Neural cell (in vitro differentiated cells): ENCODE results near the gene RPL39L. TPM values are rescaled to one million over a fixed set of nuclear protein-coding genes. Genes with fewer than 3 reads are reported as not detected.

Experiments
- H2AFZ ChIP-seq: fragments of 200-600, 300-800 bp; sonication (generic), shearing (Covaris generic); 2 replicates; pipeline ENCODE4 v1.6.0; 2014; ENCODE audit warnings: low read depth, mild to moderate bottlenecking, antibody characterized with exemption, low read length, moderate library complexity
- H3F3A ChIP-seq: fragments of 200-600 bp; shearing (Covaris generic); 2 replicates; pipeline ENCODE4 v1.6.1; 2016; ENCODE audit warnings: mild to moderate bottlenecking, moderate library complexity, mixed read lengths, antibody characterized with exemption, low read length; ENCODE audit not compliant: insufficient read depth, poor library complexity, severe bottlenecking
- H3K27ac ChIP-seq: fragments of 200-600, 300-800 bp; sonication (generic), shearing (Covaris generic); 2 replicates; pipeline ENCODE4 v1.5.1; 2014; ENCODE audit warnings: mild to moderate bottlenecking, low read length, moderate library complexity
- H3K27me3 ChIP-seq: fragments of 300-800, 200-600 bp; sonication (generic), shearing (Covaris generic); 2 replicates; pipeline ENCODE4 v1.6.0; 2014; ENCODE audit warnings: mild to moderate bottlenecking, low read depth, low read length, moderate library complexity; ENCODE audit not compliant: insufficient read depth
- H3K36me3 ChIP-seq: fragments of 300-800, 200-600 bp; sonication (generic), shearing (Covaris generic); 2 replicates; pipeline ENCODE4 v1.5.1; 2014; ENCODE audit warnings: mild to moderate bottlenecking, antibody characterized with exemption, low read length, moderate library complexity; ENCODE audit not compliant: insufficient read depth
- H3K4me2 ChIP-seq: fragments of 300-800, 200-600 bp; sonication (generic), shearing (Covaris generic); 2 replicates; pipeline ENCODE4 v1.6.0; 2014; ENCODE audit warnings: mild to moderate bottlenecking, low read length
- H3K4me3 ChIP-seq: fragments of 300-800, 200-600 bp; sonication (generic), shearing (Covaris generic); 2 replicates; pipeline ENCODE4 v1.5.1; 2014; ENCODE audit warnings: mild to moderate bottlenecking, low read length, moderate library complexity
- H3K79me2 ChIP-seq: fragments of 200-600 bp; shearing (Covaris generic); replicated peaks from 2 replicates; pipeline ENCODE4 v1.6.0; 2014; ENCODE audit warnings: mild to moderate bottlenecking, low read length, moderate library complexity; ENCODE audit not compliant: insufficient read depth
- H3K9ac ChIP-seq: fragments of 300-800, 200-600 bp; sonication (generic), shearing (Covaris generic); 2 replicates; pipeline ENCODE4 v1.6.1; 2016; ENCODE audit warnings: mild to moderate bottlenecking, low read length, mixed read lengths
- H3K9me2 ChIP-seq: fragments of 200-600 bp; shearing (Covaris generic); 2 replicates; pipeline ENCODE4 v1.6.1; 2016; ENCODE audit warnings: mild to moderate bottlenecking, low read length, mixed read lengths; ENCODE audit not compliant: insufficient read depth
- H3K9me3 ChIP-seq: fragments of 200-600, 300-800 bp; sonication (generic), shearing (Covaris generic); 2 replicates; pipeline ENCODE4 v1.6.1; 2016; ENCODE audit warnings: mild to moderate bottlenecking, mixed run types, low read length, moderate library complexity, mixed read lengths
- H4K20me1 ChIP-seq: fragments of 200-600 bp; shearing (Covaris generic); 2 replicates; pipeline ENCODE4 v1.6.1; 2016; ENCODE audit warnings: mild to moderate bottlenecking, mixed run types; ENCODE audit not compliant: insufficient read depth
- EP300 ChIP-seq: fragments of 450-650 bp; conservative IDR thresholded peaks from 2 replicates; pipeline ENCODE4 v1.6.1; 2014; ENCODE audit warnings: antibody characterized with exemption, mild to moderate bottlenecking, moderate library complexity; ENCODE audit not compliant: poor library complexity, severe bottlenecking
- EZH2 ChIP-seq: fragments of 200-600, 300-800 bp; shearing (Covaris generic), sonication (generic); IDR thresholded peaks from 2 replicates; pipeline ENCODE4 v1.6.1; 2014; ENCODE audit warnings: antibody characterized with exemption, low read length, borderline replicate concordance, mild to moderate bottlenecking; ENCODE audit not compliant: insufficient read depth, poor library complexity, severe bottlenecking
- MXI1 ChIP-seq: fragments of 450-650 bp; conservative IDR thresholded peaks from 2 replicates; pipeline ENCODE4 v1.6.1; 2014; ENCODE audit warnings: antibody characterized with exemption, mild to moderate bottlenecking; ENCODE audit not compliant: poor library complexity, severe bottlenecking
- POLR2AphosphoS5 ChIP-seq: IDR thresholded peaks from 2 replicates; pipeline ENCODE4 v1.6.1; 2012
- RAD21 ChIP-seq: fragments of 450-650 bp; conservative IDR thresholded peaks from 2 replicates; pipeline ENCODE4 v1.6.1; 2014; ENCODE audit warnings: antibody characterized with exemption, mild to moderate bottlenecking, moderate library complexity
- SMC3 ChIP-seq: fragments of 450-650 bp; conservative IDR thresholded peaks from 2 replicates; pipeline ENCODE4 v1.6.1; 2014; ENCODE audit warnings: antibody characterized with exemption, mild to moderate bottlenecking, moderate library complexity; ENCODE audit not compliant: poor library complexity
- TAF1 ChIP-seq: IDR thresholded peaks from 2 replicates; pipeline ENCODE4 v1.6.1; 2012; ENCODE audit warnings: low read depth
- polyA plus RNA-seq: library from polyadenylated mRNA; depleted of rRNA; stranded (reverse); fragments of >200 nt; gene quantifications from 2 replicates; pipeline ENCODE4 v1.2.3, GENCODE V29; 2014
- TF ChIP-seq, protein P1 (sequence below): fragments of 450-650 bp; IDR thresholded peaks from 2 replicates; pipeline ENCODE4 v1.5.1; 2014; ENCODE audit warnings: antibody characterized with exemption, mild to moderate bottlenecking, moderate library complexity; ENCODE audit not compliant: poor library complexity, severe bottlenecking
- TF ChIP-seq, protein P2 (sequence below): IDR thresholded peaks from 2 replicates; pipeline ENCODE4 v1.6.1; 2012; ENCODE audit warnings: borderline replicate concordance

The RPL39L gene
- polyA plus RNA-seq, 1 donor from 2014 or later, result 19.9 TPM

DNA sequence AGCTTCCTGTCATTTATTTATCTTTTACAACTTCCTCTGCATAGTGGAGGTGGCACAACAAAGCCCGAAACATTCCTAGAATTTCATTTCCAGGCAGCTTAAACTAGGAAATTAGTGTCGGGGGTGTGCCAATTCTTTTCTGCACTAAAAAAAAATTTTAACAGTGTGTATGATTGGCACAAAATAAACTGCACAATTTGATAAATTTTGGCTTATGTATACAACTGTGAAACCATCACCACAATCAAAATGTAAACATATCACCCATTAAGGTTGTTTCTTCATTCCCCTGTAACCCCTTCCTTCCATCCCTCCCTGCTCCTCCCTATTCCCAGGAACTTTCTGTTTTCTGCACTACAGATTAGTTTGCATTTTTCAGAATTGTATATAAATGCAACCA lies 54.7 kb downstream of the RPL39L start:
- H3K27me3 ChIP-seq, result no peaks in the 10 kb centered on the region
- H3K4me3 ChIP-seq, result no peak overlapping the region
- no peak overlapping the region for H2AFZ ChIP-seq
- H3K4me2 ChIP-seq, result no peak overlapping the region
- H3K9me2 ChIP-seq, result no peaks in the 10 kb centered on the region
- TF ChIP-seq, protein P1, sequence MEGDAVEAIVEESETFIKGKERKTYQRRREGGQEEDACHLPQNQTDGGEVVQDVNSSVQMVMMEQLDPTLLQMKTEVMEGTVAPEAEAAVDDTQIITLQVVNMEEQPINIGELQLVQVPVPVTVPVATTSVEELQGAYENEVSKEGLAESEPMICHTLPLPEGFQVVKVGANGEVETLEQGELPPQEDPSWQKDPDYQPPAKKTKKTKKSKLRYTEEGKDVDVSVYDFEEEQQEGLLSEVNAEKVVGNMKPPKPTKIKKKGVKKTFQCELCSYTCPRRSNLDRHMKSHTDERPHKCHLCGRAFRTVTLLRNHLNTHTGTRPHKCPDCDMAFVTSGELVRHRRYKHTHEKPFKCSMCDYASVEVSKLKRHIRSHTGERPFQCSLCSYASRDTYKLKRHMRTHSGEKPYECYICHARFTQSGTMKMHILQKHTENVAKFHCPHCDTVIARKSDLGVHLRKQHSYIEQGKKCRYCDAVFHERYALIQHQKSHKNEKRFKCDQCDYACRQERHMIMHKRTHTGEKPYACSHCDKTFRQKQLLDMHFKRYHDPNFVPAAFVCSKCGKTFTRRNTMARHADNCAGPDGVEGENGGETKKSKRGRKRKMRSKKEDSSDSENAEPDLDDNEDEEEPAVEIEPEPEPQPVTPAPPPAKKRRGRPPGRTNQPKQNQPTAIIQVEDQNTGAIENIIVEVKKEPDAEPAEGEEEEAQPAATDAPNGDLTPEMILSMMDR, result no peak
- TF ChIP-seq SMC3 (no peak), RAD21 (no peak), POLR2AphosphoS5 (no peak), TAF1 (no peak), MXI1 (no peak), EP300 (no peak), EZH2 (no peak)
- TF ChIP-seq, protein P2, sequence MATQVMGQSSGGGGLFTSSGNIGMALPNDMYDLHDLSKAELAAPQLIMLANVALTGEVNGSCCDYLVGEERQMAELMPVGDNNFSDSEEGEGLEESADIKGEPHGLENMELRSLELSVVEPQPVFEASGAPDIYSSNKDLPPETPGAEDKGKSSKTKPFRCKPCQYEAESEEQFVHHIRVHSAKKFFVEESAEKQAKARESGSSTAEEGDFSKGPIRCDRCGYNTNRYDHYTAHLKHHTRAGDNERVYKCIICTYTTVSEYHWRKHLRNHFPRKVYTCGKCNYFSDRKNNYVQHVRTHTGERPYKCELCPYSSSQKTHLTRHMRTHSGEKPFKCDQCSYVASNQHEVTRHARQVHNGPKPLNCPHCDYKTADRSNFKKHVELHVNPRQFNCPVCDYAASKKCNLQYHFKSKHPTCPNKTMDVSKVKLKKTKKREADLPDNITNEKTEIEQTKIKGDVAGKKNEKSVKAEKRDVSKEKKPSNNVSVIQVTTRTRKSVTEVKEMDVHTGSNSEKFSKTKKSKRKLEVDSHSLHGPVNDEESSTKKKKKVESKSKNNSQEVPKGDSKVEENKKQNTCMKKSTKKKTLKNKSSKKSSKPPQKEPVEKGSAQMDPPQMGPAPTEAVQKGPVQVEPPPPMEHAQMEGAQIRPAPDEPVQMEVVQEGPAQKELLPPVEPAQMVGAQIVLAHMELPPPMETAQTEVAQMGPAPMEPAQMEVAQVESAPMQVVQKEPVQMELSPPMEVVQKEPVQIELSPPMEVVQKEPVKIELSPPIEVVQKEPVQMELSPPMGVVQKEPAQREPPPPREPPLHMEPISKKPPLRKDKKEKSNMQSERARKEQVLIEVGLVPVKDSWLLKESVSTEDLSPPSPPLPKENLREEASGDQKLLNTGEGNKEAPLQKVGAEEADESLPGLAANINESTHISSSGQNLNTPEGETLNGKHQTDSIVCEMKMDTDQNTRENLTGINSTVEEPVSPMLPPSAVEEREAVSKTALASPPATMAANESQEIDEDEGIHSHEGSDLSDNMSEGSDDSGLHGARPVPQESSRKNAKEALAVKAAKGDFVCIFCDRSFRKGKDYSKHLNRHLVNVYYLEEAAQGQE, result no peak
- H3F3A ChIP-seq, result no peaks in the 10 kb centered on the region
- H3K27ac ChIP-seq, result no peak overlapping the region
- no peaks in the 10 kb centered on the region for H3K36me3 ChIP-seq
- H3K9ac ChIP-seq, result no peak overlapping the region
- no peaks in the 10 kb centered on the region for H3K9me3 ChIP-seq
- H4K20me1 ChIP-seq, result no peaks in the 10 kb centered on the region
- H3K79me2 ChIP-seq, result no peaks in the 10 kb centered on the region

DNA sequence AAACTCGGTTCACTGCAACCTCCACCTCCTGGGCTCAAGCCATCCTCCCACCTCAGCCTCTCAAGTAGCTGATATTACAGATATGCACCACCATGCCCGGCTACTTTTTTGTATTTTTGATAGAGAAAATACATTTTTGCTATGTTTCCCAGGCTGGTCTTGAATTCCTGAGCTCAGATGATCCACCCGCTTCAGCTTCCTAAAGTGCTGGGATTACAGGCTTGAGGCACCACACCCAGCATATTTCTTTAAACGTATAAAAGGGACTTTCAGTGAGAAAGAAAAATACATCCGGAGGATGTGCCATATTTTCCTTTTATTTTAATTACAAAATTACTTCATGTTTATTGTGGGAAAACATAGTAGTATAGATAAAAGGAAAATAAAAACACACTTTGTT lies 55.2 kb downstream of the RPL39L start:
- Histone ChIP-seq H3K9me2 (no peaks in the 10 kb centered on the region), H3K27me3 (no peaks in the 10 kb centered on the region), H3K9me3 (no peaks in the 10 kb centered on the region), H4K20me1 (no peaks in the 10 kb centered on the region), H3K36me3 (no peaks in the 10 kb centered on the region), H3K4me2 (no peak overlapping the region), H3K27ac (no peak overlapping the region), H2AFZ (no peak overlapping the region), H3K79me2 (no peaks in the 10 kb centered on the region), H3F3A (no peaks in the 10 kb centered on the region), H3K4me3 (no peak overlapping the region), H3K9ac (no peak overlapping the region)
- no peak for TF ChIP-seq SMC3
- TF ChIP-seq TAF1, result no peak
- no peak for TF ChIP-seq POLR2AphosphoS5
